Measurements from ENCODE around the gene RPL9.

Gene RPL9

DNA sequence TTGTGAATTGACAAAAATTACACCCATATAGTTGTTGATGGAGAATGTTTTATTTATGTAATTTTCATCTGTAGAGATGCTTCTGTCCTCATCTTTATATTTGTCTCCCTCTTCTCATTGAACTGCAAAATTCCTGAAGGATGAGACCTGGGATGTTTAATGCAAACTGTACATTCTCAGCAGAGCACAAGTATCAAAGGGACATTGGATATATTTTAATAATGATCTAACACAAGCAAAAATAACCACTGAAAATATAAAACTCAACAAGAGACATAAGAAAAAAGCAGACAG, 40.0 kb upstream of the RPL9 start:
- no peaks in the 10 kb centered on the region for H3K27me3 ChIP-seq (ENCODE audit: control insufficient read depth, insufficient read depth, low read length)
- H3K27ac ChIP-seq, result no peak overlapping the region
- H3K9me3 ChIP-seq (ENCODE audit: control insufficient read depth, low read length), result no peaks in the 10 kb centered on the region
- no peak overlapping the region for H3K9ac ChIP-seq
- no peak overlapping the region for H2AFZ ChIP-seq
- H3K4me1 ChIP-seq, result no peaks in the 10 kb centered on the region
- H3K4me2 ChIP-seq (ENCODE audit: low read length), result no peak overlapping the region
- no peaks in the 10 kb centered on the region for H3K36me3 ChIP-seq (ENCODE audit: control insufficient read depth, insufficient read depth, low read length)
- no peaks in the 10 kb centered on the region for H3K79me2 ChIP-seq
- H3K4me3 ChIP-seq (ENCODE audit: low read depth, low read length), result no peak overlapping the region
- TF ChIP-seq, protein P1, sequence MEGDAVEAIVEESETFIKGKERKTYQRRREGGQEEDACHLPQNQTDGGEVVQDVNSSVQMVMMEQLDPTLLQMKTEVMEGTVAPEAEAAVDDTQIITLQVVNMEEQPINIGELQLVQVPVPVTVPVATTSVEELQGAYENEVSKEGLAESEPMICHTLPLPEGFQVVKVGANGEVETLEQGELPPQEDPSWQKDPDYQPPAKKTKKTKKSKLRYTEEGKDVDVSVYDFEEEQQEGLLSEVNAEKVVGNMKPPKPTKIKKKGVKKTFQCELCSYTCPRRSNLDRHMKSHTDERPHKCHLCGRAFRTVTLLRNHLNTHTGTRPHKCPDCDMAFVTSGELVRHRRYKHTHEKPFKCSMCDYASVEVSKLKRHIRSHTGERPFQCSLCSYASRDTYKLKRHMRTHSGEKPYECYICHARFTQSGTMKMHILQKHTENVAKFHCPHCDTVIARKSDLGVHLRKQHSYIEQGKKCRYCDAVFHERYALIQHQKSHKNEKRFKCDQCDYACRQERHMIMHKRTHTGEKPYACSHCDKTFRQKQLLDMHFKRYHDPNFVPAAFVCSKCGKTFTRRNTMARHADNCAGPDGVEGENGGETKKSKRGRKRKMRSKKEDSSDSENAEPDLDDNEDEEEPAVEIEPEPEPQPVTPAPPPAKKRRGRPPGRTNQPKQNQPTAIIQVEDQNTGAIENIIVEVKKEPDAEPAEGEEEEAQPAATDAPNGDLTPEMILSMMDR (IDR thresholded peaks at IDR 0.05), result no peak

DNA sequence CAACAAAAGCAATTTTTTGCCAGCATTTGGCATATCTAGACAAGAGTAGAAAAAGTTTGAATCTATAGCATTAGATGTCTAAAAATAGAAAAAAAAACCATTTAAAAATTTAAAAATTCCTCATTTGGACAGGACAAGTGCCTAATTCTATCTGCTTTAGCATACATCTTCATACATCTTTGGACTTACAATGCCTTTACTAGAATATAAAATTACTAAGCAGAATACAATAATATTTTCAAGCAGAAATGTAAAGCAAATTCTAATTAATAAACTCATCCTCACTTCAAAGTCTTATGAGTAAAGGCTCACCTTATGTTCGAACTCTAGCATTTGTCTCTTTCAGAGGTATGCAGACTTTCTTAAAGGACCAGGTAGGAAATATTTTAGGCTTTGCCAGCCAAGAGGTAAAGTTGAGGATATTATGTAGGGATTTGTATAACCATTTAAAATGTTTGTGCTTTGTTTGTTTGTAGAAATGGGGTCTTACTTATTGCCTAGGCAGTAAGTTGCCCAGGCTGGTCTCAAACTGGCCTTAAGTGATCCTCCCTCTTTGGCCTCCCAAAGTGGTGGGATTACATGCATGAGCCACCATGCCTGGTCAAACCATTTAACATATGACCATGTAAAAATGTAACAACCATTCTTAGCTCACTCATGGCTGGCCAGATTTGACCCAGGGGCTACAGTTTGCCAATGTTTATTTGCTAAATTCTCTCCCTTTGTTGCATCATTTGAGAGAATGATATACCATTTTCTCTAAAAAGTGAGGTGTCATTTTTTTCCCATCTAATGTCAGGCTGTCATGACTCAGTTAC, 39.4 kb upstream of the RPL9 start:
- Histone ChIP-seq H3K79me2 (no peaks in the 10 kb centered on the region), H3K9me3 (ENCODE audit: control insufficient read depth, low read length) (no peaks in the 10 kb centered on the region), H3K27me3 (ENCODE audit: control insufficient read depth, insufficient read depth, low read length) (no peaks in the 10 kb centered on the region), H3K4me2 (ENCODE audit: low read length) (no peak overlapping the region), H3K27ac (no peak overlapping the region), H3K4me3 (ENCODE audit: low read depth, low read length) (no peak overlapping the region), H3K4me1 (no peaks in the 10 kb centered on the region), H3K36me3 (ENCODE audit: control insufficient read depth, insufficient read depth, low read length) (no peaks in the 10 kb centered on the region), H3K9ac (no peak overlapping the region), H2AFZ (no peak overlapping the region)
- TF ChIP-seq, protein P1 (IDR thresholded peaks at IDR 0.05), result no peak

DNA sequence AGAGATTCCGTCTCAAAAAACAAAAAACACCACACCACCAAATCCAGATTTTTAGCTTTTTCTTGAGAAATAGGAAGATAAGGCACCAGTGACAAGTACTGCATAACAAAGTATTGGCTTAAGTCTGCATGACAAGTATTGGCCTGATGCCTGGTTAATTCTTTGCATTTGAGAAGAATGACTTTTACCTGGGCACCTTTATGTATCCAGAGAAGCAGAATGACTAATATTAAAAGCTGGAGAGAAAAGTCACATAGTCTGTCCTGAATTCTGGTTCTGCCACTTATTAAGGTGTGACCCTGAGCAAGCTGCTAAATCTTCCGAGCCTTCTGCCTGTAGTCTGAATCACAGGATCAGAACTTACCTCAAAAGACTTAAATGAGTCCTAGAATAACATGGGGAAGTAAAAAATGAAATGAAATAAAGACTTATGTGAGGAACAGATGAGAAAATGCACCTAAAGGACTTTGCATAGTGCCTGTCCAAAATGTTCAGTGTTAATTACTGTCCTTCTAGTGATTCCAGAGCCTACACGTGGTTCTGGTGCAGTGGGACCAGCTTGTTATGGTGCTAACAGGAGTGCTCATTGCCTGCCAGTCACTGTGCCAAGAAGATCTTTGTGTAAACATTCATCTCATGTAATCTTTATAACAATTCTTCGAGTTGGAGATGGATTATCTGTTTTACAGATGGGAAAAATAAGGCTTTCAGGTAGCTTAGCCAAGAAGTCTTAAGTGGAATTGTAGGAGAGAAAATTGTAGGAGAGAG, 36.9 kb upstream of the RPL9 start:
- H3K4me1 ChIP-seq, result no peaks in the 10 kb centered on the region
- no peaks in the 10 kb centered on the region for H3K9me3 ChIP-seq (ENCODE audit: control insufficient read depth, low read length)
- H2AFZ ChIP-seq, result no peak overlapping the region
- H3K27me3 ChIP-seq (ENCODE audit: control insufficient read depth, insufficient read depth, low read length), result no peaks in the 10 kb centered on the region
- H3K9ac ChIP-seq, result no peak overlapping the region
- H3K36me3 ChIP-seq (ENCODE audit: control insufficient read depth, insufficient read depth, low read length), result no peaks in the 10 kb centered on the region
- TF ChIP-seq, protein P1 (IDR thresholded peaks at IDR 0.05), result no peak
- H3K4me3 ChIP-seq (ENCODE audit: low read depth, low read length), result no peak overlapping the region
- no peak overlapping the region for H3K27ac ChIP-seq
- H3K79me2 ChIP-seq, result no peaks in the 10 kb centered on the region
- no peak overlapping the region for H3K4me2 ChIP-seq (ENCODE audit: low read length)

DNA sequence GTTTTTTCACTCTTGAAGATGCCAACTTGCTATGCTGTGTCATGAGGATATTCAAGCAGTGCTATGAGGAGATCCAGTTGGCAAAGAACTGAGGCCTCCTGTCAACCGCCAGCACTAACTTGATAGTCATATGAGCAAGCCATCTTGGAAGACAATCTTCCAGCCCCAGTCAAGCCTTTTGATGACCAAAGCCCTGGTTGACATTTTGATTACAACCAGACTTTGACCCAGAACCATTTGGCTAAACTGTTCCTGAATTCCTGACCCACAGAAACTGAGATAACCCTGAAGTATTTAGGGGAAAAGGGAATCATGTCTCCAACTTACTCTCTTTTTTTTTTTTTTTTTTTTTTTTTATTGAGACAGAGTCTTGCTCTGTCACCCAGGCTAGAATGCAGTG, 35.6 kb upstream of the RPL9 start:
- Histone ChIP-seq H3K9me3 (ENCODE audit: control insufficient read depth, low read length) (no peaks in the 10 kb centered on the region), H3K27me3 (ENCODE audit: control insufficient read depth, insufficient read depth, low read length) (no peaks in the 10 kb centered on the region), H3K27ac (no peak overlapping the region), H3K36me3 (ENCODE audit: control insufficient read depth, insufficient read depth, low read length) (no peaks in the 10 kb centered on the region), H3K4me1 (no peaks in the 10 kb centered on the region), H3K79me2 (no peaks in the 10 kb centered on the region), H3K4me2 (ENCODE audit: low read length) (no peak overlapping the region), H2AFZ (no peak overlapping the region), H3K9ac (no peak overlapping the region), H3K4me3 (ENCODE audit: low read depth, low read length) (no peak overlapping the region)
- TF ChIP-seq, protein P1 (IDR thresholded peaks at IDR 0.05), result no peak

All from parathyroid adenoma (tissue), 2 donors.